Daoy (cell line): ENCODE measurements around the gene RRAD. TPM values are rescaled to one million over a fixed set of nuclear protein-coding genes. Genes with fewer than 3 reads are reported as not detected.
A peak's percentile ranks its signal among the peaks of the same experiment; 100 is the strongest.
"Not testable (repeated sequence)": the region's sequence is repeated elsewhere in the genome, so short reads cannot be mapped to it uniquely, and the experiment has no call there.

Source experiments
- DNase-seq: peaks from one replicate; pipeline ENCODE4 v3.0.0-alpha.2; 2015; ENCODE audit warnings: low read depth
- total RNA-seq: library from RNA; depleted of rRNA; stranded (reverse); fragments of >200 nt; shearing (Covaris generic); gene quantifications from 2 replicates; pipeline ENCODE4 v1.2.3, GENCODE V29; 2014

RRAD gene
- total RNA-seq, 1 experiment from 2014 or later: 24.3 TPM

DNA sequence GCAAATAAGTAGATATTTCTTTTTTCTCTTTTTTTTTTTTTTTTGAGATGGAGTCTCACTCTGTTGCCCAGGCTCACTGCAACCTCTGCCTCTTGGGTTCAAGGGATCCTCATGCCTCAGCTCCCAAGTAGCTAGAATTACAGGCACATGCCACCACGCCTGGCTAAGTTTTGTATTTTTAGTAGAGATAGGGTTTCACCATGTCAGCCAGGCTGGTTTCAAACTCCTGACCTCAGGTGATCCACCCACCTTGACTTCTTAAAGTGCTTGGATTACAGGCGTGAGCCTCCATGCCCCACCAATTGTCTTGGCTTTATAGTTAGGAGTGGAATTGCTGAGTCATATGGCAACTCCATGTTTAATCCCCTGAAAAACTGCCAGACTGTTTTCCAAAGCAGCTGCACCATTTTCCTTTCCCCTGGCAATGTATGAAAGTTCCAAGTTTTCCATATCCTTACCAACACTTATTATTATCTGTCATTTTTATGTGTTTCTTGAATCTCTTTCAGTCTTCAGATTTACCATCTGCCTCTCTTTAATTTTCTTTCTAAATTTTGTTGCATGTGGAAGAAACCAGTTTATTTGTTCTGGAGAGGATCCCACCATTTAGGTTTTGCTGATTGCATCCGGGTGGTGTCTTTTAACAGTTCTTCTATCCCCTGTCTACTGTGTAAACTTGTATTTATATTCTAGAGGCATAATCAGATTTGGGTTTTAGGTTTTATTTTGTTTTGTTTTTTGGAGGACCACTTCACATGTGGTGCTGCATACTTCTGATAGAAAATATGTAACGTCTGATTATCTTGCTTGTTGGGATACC is 25.8 kb upstream of the RRAD start:
- no peak for DNase-seq

DNA sequence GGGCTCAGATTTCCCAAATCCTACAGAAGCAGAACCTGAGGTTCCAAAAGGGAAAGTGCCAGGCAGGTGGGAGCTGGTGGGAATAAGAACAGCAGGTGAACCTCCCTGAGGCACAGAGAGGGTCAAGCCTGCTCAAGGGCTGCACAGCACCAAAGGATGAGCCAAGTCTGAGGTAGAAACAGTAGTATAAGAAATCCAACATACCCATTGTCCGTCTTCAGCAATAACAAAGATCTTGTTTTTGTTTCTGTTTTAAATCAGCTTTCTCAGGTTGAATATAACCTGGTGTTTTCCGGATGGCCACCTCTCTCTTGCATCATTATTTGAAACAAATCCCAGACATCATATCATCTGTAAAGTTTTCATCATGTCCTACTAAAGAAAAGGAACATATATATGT is 25.1 kb upstream of the RRAD start:
- no peak for DNase-seq

DNA sequence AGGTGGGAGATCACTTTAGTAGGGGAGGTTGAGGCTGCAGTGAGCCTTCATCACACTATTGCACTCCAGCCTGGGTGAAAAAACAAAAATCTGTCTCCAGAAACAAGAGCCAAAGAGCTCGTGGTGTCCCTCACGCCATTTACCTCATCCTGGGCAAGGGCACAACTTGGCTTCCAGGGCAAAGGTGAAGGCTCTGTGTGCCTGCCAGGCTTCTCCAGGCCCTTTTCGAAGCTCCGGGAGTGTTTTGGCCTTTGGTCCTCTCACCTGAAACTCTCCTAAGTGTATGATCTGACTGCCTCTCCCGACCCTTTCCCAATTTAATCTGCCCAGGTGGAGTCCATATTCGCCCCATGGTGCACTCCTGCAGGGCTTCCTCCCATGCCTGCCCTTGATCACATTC is 24.1 kb upstream of the RRAD start:
- DNase-seq: no peak

- DNase-seq: no peak
Observed at GRCh38 chr16:66948837-66949225, 23.5 kb upstream of the RRAD start.

GRCh38 chr16:66948134-66948836 is 22.9 kb upstream of the RRAD start:
- no peak for DNase-seq

DNA sequence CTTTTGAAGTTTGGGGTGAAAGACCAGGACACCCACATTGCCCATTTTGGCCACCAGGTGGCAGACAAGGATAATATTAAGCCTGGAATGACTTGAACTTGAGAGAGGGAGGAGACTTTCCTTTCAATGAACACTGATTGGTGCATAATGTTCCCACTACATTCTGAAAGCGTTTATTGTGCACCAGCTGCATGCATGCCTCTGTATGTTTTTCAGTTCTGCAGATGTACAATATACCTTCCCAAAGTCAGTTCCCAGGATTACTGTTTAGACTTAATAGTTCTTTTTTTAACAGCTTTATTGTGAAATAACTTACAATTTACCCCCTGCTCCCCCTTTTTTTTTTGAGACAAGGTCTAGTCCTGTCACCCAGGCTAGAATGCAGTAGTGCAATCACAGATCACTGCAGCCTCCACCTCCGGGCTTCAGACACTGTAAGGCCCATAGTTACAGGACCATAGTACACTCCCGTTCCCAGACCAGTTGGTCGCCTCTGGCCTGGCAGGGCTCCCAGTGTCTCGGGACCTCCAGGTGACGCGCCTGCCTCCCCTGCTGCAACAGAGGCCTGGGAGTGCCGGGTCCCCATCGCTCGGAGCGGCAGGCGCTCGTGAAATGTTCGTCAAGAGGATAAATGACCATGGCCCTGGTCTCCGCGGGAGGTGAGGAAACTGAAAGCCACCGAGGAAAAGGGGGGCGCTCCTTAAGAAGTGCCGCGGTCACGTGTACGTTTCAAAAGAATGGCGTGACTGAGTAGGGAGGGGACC is 22.1 kb upstream of the RRAD start:
- peak; percentile 76 for DNase-seq

GRCh38 chr16:66946974-66947301 is 21.6 kb upstream of the RRAD start:
- DNase-seq: no peak

DNA sequence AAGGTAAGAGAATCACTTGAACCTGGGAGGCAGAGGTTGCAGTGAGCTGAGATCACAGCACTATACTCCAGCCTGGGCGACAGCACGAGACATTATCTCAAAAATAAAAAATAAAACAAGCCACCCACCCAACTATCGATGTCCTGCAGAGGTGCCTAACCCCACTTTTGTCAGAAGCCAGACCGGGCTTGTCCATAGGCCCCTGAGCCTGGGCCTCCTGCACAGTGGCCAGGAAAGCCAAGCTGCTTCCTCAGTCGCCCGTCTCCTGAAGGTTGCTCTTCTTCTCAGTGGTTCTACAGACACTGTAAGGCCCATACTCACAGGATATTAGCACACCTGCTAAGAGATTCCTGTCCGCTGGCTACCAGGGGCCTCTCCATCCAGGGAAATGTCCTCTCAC is 21.2 kb upstream of the RRAD start:
- no peak for DNase-seq

DNA sequence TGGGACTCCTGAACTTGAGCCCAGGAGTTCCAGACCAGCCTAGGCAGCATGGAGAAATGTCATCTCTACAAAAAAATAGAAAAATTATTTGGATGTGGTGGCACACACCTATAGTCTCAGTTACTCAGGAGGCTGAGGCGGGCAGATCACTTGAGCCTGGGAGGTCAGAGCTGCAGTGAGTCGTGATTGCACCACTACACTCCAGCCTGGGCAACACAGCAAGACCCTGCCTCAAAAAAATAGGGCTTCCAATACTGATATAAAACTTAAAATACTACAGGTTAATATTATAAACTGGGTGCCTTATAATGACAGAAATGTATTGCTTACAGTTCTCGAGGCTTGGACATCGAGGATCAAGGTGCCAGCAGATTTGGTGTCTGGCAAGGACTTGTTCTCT is 20.6 kb upstream of the RRAD start:
- no peak for DNase-seq

DNA sequence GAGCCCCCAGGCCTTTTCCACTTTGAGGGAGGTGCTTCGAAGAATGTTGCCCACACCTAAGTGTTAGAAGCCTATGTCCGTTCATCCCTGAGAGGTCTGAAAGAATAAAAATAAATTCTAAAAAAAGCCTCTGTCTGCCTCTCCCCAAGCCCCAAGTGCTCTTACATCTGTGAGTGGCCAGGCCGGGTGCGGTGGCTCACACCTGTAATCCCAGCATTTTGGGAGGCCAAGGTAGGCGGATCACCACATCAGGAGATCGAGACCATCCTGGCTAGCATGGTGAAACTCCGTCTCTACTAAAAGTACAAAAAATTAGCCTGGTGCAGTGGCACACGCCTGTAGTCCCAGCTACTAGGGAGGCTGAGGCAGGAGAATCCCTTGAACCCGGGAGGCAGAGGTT is 19.6 kb upstream of the RRAD start:
- DNase-seq: not testable (repeated sequence)

DNA sequence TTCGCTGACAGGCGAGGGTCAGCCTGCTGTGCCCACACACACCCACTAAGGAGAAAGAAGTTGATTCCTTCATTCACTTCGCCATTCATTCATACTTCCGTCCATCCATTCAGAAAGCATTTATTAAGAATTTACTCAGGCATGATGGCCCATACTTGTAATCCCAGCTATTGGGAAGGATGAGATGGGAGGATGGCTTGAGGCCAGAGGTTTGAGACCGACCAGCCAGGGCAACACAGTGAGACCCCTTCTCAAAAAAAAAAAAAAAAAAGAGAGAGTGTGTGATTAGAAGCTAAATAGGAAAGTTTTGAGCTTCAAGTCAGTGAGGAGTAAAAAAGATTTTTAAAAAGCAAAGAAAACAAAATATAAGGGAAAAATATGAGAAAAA is 18.7 kb upstream of the RRAD start:
- DNase-seq: no peak

GRCh38 chr16:66943426-66944053 is 18.2 kb upstream of the RRAD start:
- DNase-seq: no peak

DNA sequence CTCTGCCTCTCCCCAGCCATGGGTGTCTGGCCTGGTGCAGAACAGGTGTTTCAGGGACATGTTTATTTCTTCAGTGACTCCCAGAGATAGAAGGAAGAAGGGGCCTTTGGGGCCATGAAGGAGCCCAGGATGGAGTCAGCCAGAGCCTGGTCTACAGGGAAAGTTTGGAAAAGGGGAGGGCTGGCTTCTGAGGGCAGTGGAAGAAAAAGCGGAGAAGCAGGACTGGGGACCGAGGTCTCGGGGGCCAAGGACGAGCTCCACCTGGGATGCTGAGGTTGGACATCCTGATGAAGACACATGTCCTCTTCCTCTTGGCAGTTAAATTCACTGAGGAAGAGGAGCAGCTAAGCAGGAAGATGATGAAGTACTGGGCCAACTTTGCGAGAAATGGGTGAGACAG is 17.6 kb upstream of the RRAD start:
- no peak for DNase-seq

GRCh38 chr16:66940236-66940635 is 14.9 kb upstream of the RRAD start:
- no peak for DNase-seq

DNA sequence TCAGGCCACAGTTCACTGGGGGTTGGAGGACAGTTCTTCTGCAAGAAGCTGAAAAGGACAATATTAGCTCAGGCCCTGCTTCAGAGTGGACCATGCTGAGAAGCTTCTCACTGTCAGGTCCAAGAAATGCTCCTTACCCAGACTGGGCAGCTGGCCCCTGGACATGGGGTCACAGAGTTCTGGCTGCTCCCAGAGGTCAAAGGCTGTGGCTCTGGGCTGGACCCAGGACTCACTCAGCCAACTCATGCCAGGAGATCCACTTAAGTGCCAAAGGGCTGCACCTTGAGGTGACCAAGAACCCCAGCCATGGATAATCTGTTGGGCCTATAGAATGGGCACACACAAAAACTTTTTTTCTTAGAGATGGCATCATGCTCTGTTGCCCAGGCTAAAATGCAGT is 14.0 kb upstream of the RRAD start:
- no peak for DNase-seq

DNA sequence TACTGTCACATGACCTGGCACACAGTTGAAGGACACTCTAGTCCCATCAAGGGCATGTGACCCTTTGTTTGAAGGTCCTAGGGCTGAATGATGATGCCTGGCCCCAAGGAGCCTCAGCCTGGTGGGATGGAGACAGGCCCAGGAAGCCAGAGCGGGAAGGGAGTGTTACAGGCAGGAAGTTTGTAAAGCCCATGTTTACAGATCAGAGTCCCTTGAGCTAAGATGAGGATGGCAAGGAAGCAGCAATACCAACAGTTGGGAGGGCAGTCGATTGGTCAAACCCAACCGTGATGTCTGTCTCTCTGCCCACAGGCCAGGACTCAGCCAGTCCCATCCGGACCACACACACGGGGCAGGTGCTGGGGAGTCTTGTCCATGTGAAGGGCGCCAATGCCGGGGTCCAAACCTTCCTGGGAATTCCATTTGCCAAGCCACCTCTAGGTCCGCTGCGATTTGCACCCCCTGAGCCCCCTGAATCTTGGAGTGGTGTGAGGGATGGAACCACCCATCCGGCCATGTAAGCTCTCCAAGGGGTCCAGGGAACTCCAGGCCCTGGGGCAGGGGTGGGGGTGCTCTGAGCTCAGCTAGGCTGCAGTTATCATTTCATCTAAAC is 12.5 kb upstream of the RRAD start:
- no peak for DNase-seq

GRCh38 chr16:66936889-66937554 is 11.7 kb upstream of the RRAD start:
- DNase-seq: no peak

GRCh38 chr16:66936462-66936861 is 11.1 kb upstream of the RRAD start:
- no peak for DNase-seq

DNA sequence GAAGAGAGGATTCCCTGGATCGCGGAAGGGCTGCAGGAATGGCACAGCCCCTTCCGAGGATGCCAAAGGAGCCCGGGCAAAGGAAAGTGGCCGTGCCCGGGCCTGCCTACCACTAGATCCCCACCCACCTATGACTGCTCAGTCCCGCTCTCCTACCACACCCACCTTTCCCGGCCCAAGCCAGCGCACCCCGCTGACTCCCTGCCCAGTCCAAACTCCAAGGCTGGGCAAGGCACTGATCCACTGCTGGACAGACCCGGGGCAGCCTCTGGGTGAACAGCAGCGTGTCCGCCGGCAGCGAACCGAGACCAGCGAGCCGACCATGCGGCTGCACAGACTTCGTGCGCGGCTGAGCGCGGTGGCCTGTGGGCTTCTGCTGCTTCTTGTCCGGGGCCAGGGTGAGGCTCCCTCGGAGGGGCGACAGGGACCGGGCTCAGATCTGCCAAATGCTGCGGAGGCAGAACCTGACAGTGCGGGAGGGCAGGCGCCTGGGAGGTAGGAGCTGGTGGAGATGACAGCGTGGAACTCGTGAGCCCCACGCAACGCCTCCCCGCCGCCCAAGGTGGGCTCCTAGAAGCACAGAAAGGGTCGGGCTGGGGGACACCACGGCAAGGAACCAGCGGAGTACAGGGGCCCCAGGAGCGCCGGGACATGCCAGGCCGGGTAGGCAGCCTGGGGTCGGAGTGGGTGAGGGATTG is 10.1 kb upstream of the RRAD start, which contains the start of gene CES2:
Gene CES2 (plus strand): TSS at position 203 of the 698 bp plus-strand sequence. CDS start 120 bp downstream, at position 323.
- peak; percentile 41 for DNase-seq

DNA sequence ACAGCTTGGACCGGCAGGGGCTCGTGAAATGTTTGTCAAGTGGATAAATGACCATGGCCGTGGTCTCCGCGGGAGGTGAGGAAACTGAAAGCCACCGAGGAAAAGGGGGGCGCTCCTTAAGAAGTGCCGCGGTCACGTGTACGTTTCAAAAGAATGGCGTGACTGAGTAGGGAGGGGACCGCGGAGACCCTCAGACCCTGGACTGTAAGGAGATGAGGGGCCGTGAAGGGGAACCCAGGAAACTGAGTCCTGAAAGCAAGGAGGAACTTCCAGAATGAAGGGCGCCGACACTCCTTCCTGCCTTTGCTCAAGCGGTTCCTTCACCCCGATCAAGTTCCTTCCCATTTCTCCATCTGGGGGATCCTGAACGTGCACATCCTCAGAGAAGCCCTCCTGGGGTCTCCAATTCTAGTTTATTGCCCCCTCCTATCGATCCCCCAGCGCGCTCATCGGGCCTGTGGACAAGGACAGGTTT is 9.5 kb upstream of the RRAD start:
- DNase-seq: not testable (repeated sequence)
